ENCODE measurements around the gene BUB1. TPM values are rescaled to one million over a fixed set of nuclear protein-coding genes. Genes with fewer than 3 reads are reported as not detected.
"Not testable (repeated sequence)": the region's sequence is repeated elsewhere in the genome, so short reads cannot be mapped to it uniquely, and the experiment has no call there.

BUB1 gene
- total RNA-seq, 1 donor from 2014 or later, result 107 TPM

GRCh38 chr2:110660558-110660957 is 17.3 kb downstream of the BUB1 start:
- intact Hi-C loops (cut with micrococcal nuclease), result no loop called here

GRCh38 chr2:110659248-110659647 is 18.6 kb downstream of the BUB1 start:
- intact Hi-C loops (cut with micrococcal nuclease), result no loop called here

- intact Hi-C loops (cut with micrococcal nuclease), result no loop called here
Measured at GRCh38 chr2:110657724-110658305, 20.0 kb downstream of the BUB1 start.

GRCh38 chr2:110655701-110656100 is 22.2 kb downstream of the BUB1 start:
- intact Hi-C loops (cut with micrococcal nuclease), result no loop called here

- intact Hi-C loops (cut with micrococcal nuclease), result no loop called here
Measured at GRCh38 chr2:110653861-110654260, 24.0 kb downstream of the BUB1 start.

GRCh38 chr2:110650346-110650745 is 27.5 kb downstream of the BUB1 start:
- intact Hi-C loops (cut with micrococcal nuclease), result no loop called here

GRCh38 chr2:110647777-110648176 is 30.1 kb downstream of the BUB1 start:
- intact Hi-C loops (cut with micrococcal nuclease), result no loop called here

GRCh38 chr2:110645616-110646015 is 32.2 kb downstream of the BUB1 start:
- intact Hi-C loops (cut with micrococcal nuclease), result no loop called here

GRCh38 chr2:110644357-110644756 is 33.5 kb downstream of the BUB1 start:
- intact Hi-C loops (cut with micrococcal nuclease), result no loop called here

GRCh38 chr2:110642360-110642759 is 35.5 kb downstream of the BUB1 start:
- intact Hi-C loops (cut with micrococcal nuclease), result no loop called here

GRCh38 chr2:110639972-110640371 is 37.9 kb downstream of the BUB1 start:
- intact Hi-C loops (cut with micrococcal nuclease), result no loop called here

GRCh38 chr2:110638952-110639695 is 38.7 kb downstream of the BUB1 start:
- intact Hi-C loops (cut with micrococcal nuclease), result no loop called here

- intact Hi-C loops (cut with micrococcal nuclease), result no loop called here
Measured at GRCh38 chr2:110638004-110638403, 39.9 kb downstream of the BUB1 start.

- intact Hi-C loops (cut with micrococcal nuclease), result no loop called here
Measured at GRCh38 chr2:110637093-110637492, 40.8 kb downstream of the BUB1 start.

GRCh38 chr2:110635949-110636628 is 41.8 kb downstream of the BUB1 start:
- intact Hi-C loops (cut with micrococcal nuclease), result not testable (repeated sequence)

- intact Hi-C loops (cut with micrococcal nuclease), result not testable (repeated sequence)
Measured at GRCh38 chr2:110627348-110627747, 50.5 kb downstream of the BUB1 start.

- intact Hi-C loops (cut with micrococcal nuclease), result not testable (repeated sequence)
Measured at GRCh38 chr2:110619326-110619939, 58.4 kb downstream of the BUB1 start.

- intact Hi-C loops (cut with micrococcal nuclease), result not testable (repeated sequence)
Measured at GRCh38 chr2:110613927-110614326, 63.9 kb downstream of the BUB1 start.

GRCh38 chr2:110610613-110611250 is 67.1 kb downstream of the BUB1 start:
- intact Hi-C loops (cut with micrococcal nuclease), result not testable (repeated sequence)

GRCh38 chr2:110609843-110610612 is 67.8 kb downstream of the BUB1 start:
- intact Hi-C loops (cut with micrococcal nuclease), result not testable (repeated sequence)
